Neural progenitor cell (in vitro differentiated cells): Measurements from ENCODE around the gene KAZN.

Experiments
- CTCF ChIP-seq: fragments of 200-600 bp; sonication (generic); IDR thresholded peaks from 2 replicates; pipeline ENCODE4 v1.5.1; 2017; ENCODE audit warnings: antibody characterized with exemption, mild to moderate bottlenecking
- EZH2 ChIP-seq: fragments of 200-600 bp; sonication (generic); IDR thresholded peaks from 2 replicates; pipeline ENCODE4 v1.6.1; 2017; ENCODE audit warnings: antibody characterized with exemption, mild to moderate bottlenecking, moderate library complexity

- TF ChIP-seq CTCF (no peak), EZH2 (no peak)
These were observed 28.0 kb upstream of the KAZN start for GRCh38 chr1:14570514-14570913.
